ENCODE results near the gene CLNK.

CLNK gene

GRCh38 chr4:10730590-10730989, 46.0 kb upstream of the CLNK start:
- Histone ChIP-seq H3F3A (ENCODE audit: control insufficient read depth, insufficient read depth) (no peaks in the 10 kb centered on the region), H3K4me3 (ENCODE audit: low read length) (no peak overlapping the region), H3K27me3 (ENCODE audit: control insufficient read depth, low read length) (no peaks in the 10 kb centered on the region), H3K36me3 (ENCODE audit: control insufficient read depth, low read length) (no peaks in the 10 kb centered on the region), H3K9me2 (replicated peaks; ENCODE audit: control insufficient read depth, low read length) (no peaks in the 10 kb centered on the region), H3K79me2 (ENCODE audit: control insufficient read depth, low read length) (no peaks in the 10 kb centered on the region), H3K9me3 (ENCODE audit: control insufficient read depth, insufficient read depth, low read length) (no peaks in the 10 kb centered on the region), H3K4me1 (ENCODE audit: control insufficient read depth, low read length) (peaks cover 19% of the 10 kb centered on the region), H3K4me2 (ENCODE audit: low read length) (no peak overlapping the region), H3K27ac (ENCODE audit: low read depth, low read length) (no peak overlapping the region), H4K20me1 (ENCODE audit: control insufficient read depth, insufficient read depth, low read depth, low read length) (no peaks in the 10 kb centered on the region)
- no peak for TF ChIP-seq EZH2phosphoT487 (IDR thresholded peaks at IDR 0.05; ENCODE audit: borderline replicate concordance, low read length)
- no peak for TF ChIP-seq CTCF (IDR thresholded peaks at IDR 0.05; ENCODE audit: low read depth, low read length, poor library complexity, severe bottlenecking)

- Histone ChIP-seq H3K4me1 (ENCODE audit: control insufficient read depth, low read length) (peaks cover 19% of the 10 kb centered on the region), H3K9me2 (replicated peaks; ENCODE audit: control insufficient read depth, low read length) (no peaks in the 10 kb centered on the region), H3K9me3 (ENCODE audit: control insufficient read depth, insufficient read depth, low read length) (no peaks in the 10 kb centered on the region), H3F3A (ENCODE audit: control insufficient read depth, insufficient read depth) (no peaks in the 10 kb centered on the region), H3K27ac (ENCODE audit: low read depth, low read length) (no peak overlapping the region), H3K4me2 (ENCODE audit: low read length) (no peak overlapping the region), H4K20me1 (ENCODE audit: control insufficient read depth, insufficient read depth, low read depth, low read length) (no peaks in the 10 kb centered on the region), H3K79me2 (ENCODE audit: control insufficient read depth, low read length) (no peaks in the 10 kb centered on the region), H3K4me3 (ENCODE audit: low read length) (no peak overlapping the region), H3K36me3 (ENCODE audit: control insufficient read depth, low read length) (no peaks in the 10 kb centered on the region), H3K27me3 (ENCODE audit: control insufficient read depth, low read length) (no peaks in the 10 kb centered on the region)
- TF ChIP-seq CTCF (IDR thresholded peaks at IDR 0.05; ENCODE audit: low read depth, low read length, poor library complexity, severe bottlenecking) (no peak), EZH2phosphoT487 (IDR thresholded peaks at IDR 0.05; ENCODE audit: borderline replicate concordance, low read length) (no peak)
These were observed 45.5 kb upstream of the CLNK start for GRCh38 chr4:10730019-10730418.

GRCh38 chr4:10729366-10729765, 44.8 kb upstream of the CLNK start:
- Histone ChIP-seq H3K79me2 (ENCODE audit: control insufficient read depth, low read length) (no peaks in the 10 kb centered on the region), H4K20me1 (ENCODE audit: control insufficient read depth, insufficient read depth, low read depth, low read length) (no peaks in the 10 kb centered on the region), H3K27me3 (ENCODE audit: control insufficient read depth, low read length) (no peaks in the 10 kb centered on the region), H3K27ac (ENCODE audit: low read depth, low read length) (no peak overlapping the region), H3F3A (ENCODE audit: control insufficient read depth, insufficient read depth) (no peaks in the 10 kb centered on the region), H3K4me2 (ENCODE audit: low read length) (no peak overlapping the region), H3K4me1 (ENCODE audit: control insufficient read depth, low read length) (peaks cover 19% of the 10 kb centered on the region), H3K36me3 (ENCODE audit: control insufficient read depth, low read length) (no peaks in the 10 kb centered on the region), H3K4me3 (ENCODE audit: low read length) (no peak overlapping the region), H3K9me3 (ENCODE audit: control insufficient read depth, insufficient read depth, low read length) (no peaks in the 10 kb centered on the region), H3K9me2 (replicated peaks; ENCODE audit: control insufficient read depth, low read length) (no peaks in the 10 kb centered on the region)
- TF ChIP-seq EZH2phosphoT487 (IDR thresholded peaks at IDR 0.05; ENCODE audit: borderline replicate concordance, low read length) (no peak), CTCF (IDR thresholded peaks at IDR 0.05; ENCODE audit: low read depth, low read length, poor library complexity, severe bottlenecking) (no peak)

- Histone ChIP-seq H4K20me1 (ENCODE audit: control insufficient read depth, insufficient read depth, low read depth, low read length) (no peaks in the 10 kb centered on the region), H3F3A (ENCODE audit: control insufficient read depth, insufficient read depth) (no peaks in the 10 kb centered on the region), H3K9me2 (replicated peaks; ENCODE audit: control insufficient read depth, low read length) (no peaks in the 10 kb centered on the region), H3K9me3 (ENCODE audit: control insufficient read depth, insufficient read depth, low read length) (no peaks in the 10 kb centered on the region), H3K4me2 (ENCODE audit: low read length) (no peak overlapping the region), H3K27ac (ENCODE audit: low read depth, low read length) (no peak overlapping the region), H3K79me2 (ENCODE audit: control insufficient read depth, low read length) (no peaks in the 10 kb centered on the region), H3K4me3 (ENCODE audit: low read length) (no peak overlapping the region), H3K4me1 (ENCODE audit: control insufficient read depth, low read length) (peaks cover 23% of the 10 kb centered on the region), H3K27me3 (ENCODE audit: control insufficient read depth, low read length) (no peaks in the 10 kb centered on the region), H3K36me3 (ENCODE audit: control insufficient read depth, low read length) (no peaks in the 10 kb centered on the region)
- TF ChIP-seq EZH2phosphoT487 (IDR thresholded peaks at IDR 0.05; ENCODE audit: borderline replicate concordance, low read length) (no peak), CTCF (IDR thresholded peaks at IDR 0.05; ENCODE audit: low read depth, low read length, poor library complexity, severe bottlenecking) (no peak)
These were observed 43.4 kb upstream of the CLNK start for GRCh38 chr4:10728016-10728415.

Measured in DOHH2 (cell line).